K562 (cell line): ENCODE data around the gene CEP131. TPM values are rescaled to one million over a fixed set of nuclear protein-coding genes. Genes with fewer than 3 reads are reported as not detected.

ENCODE experiments used
- ATAC-seq: fragments of 200-7000 bp; cut with Tn5 transposase; 3 replicates; pipeline ENCODE4 v1.9.1; 2020; ENCODE audit warnings: moderate library complexity
- BruUV-seq: library from RNA; stranded (reverse); fragments of 400-500 nt; replicated peaks from 2 replicates; lab custom pipeline; 2021; lab: Mats Ljungman, UMichigan
- CTCF ChIA-PET: fragments of 300-600 bp; formaldehyde crosslinking; extraction: SDS; loops from one replicate; lab custom pipeline; 2021; ENCODE audit warnings: low intra/inter-chr PET ratio; lab: Yijun Ruan, JAX
- POLR2A ChIA-PET: fragments of 300-600, 350-650 bp; sonication (Branson Sonifier 250); formaldehyde crosslinking; extraction: SDS; loops from one replicate; lab custom pipeline; 2021; ENCODE audit warnings: antibody characterized with exemption, inconsistent platforms; lab: Yijun Ruan, JAX
- DNase-seq, 4 experiments: peaks; one replicate each; pipeline versions ENCODE4 v3.0.0 to v3.0.0-alpha.2; 2011 to 2018; ENCODE audit warnings: low spot score in 3 of 4, mixed read lengths in 3 of 4; ENCODE audit errors: extremely low read depth in 1 of 4
- FAIRE-seq: peaks from 2 replicates; lab custom pipeline; 2011; peaks lifted over from hg19 to GRCh38; lab: Jason Lieb, UNC
- H2AFZ ChIP-seq: 2 replicates; pipeline ENCODE4 v1.6.0; 2011; ENCODE audit warnings: low read depth, low read length, control low read depth, inconsistent platforms
- H3K27ac ChIP-seq: fragments of 200-600 bp; 3 replicates; pipeline ENCODE4 v1.8.0; 2011; ENCODE audit warnings: low read depth, mild to moderate bottlenecking, control low read depth, inconsistent platforms, low read length, moderate library complexity, mixed read lengths; ENCODE audit errors: extremely low read depth
- H3K27me3 ChIP-seq, 2 experiments: fragments of 300-600 bp in 1 of 2; 2 replicates in 1 of 2; 3 replicates in 1 of 2; pipeline versions ENCODE4 v1.6.0 to v1.8.0; 2011; ENCODE audit warnings: inconsistent platforms in 2 of 2, low read length in 2 of 2, mild to moderate bottlenecking in 1 of 2, mixed read lengths in 1 of 2, moderate library complexity in 1 of 2; ENCODE audit not compliant: control insufficient read depth in 2 of 2, insufficient read depth in 2 of 2
- H3K36me3 ChIP-seq: fragments of 300-600 bp; 3 replicates; pipeline ENCODE4 v1.8.0; 2011; ENCODE audit warnings: mild to moderate bottlenecking, low read length, inconsistent platforms; ENCODE audit not compliant: control insufficient read depth, insufficient read depth
- H3K4me1 ChIP-seq, 2 experiments: fragments of 200-600 bp in 1 of 2; replicated peaks in 1 of 2; 2 replicates in 1 of 2; 3 replicates in 1 of 2; pipeline versions ENCODE4 v1.5.1 to v1.8.0; 2011; ENCODE audit warnings: inconsistent platforms in 2 of 2, low read length in 2 of 2, mild to moderate bottlenecking in 1 of 2, mixed read lengths in 1 of 2, moderate library complexity in 1 of 2; ENCODE audit not compliant: control insufficient read depth in 2 of 2, insufficient read depth in 2 of 2
- H3K4me2 ChIP-seq: 2 replicates; pipeline ENCODE4 v1.6.1; 2011; ENCODE audit warnings: low read length, control low read depth, inconsistent platforms, mixed read lengths; ENCODE audit not compliant: insufficient read depth
- H3K4me3 ChIP-seq: fragments of 200-600 bp; sonication (generic), shearing (Covaris generic); 2 replicates; pipeline ENCODE4 v1.5.1; 2016; ENCODE audit warnings: control low read depth, inconsistent platforms
- H3K79me2 ChIP-seq: fragments of 200-600 bp; 3 replicates; pipeline ENCODE4 v1.8.0; 2011; ENCODE audit warnings: low read length, inconsistent platforms; ENCODE audit not compliant: control insufficient read depth, insufficient read depth
- H3K9ac ChIP-seq, 2 experiments: 2 replicates each; pipeline versions ENCODE4 v1.6.0 to v1.6.1; 2011; ENCODE audit warnings: low read depth in 2 of 2, low read length in 2 of 2, control low read depth in 1 of 2, inconsistent platforms in 1 of 2, mild to moderate bottlenecking in 1 of 2, mixed read lengths in 1 of 2; ENCODE audit not compliant: insufficient read depth in 1 of 2
- H3K9me1 ChIP-seq: one replicate; pipeline ENCODE4 v1.6.0; 2011; ENCODE audit warnings: inconsistent platforms, mild to moderate bottlenecking, low read length, moderate library complexity; ENCODE audit not compliant: control insufficient read depth, insufficient read depth
- H3K9me3 ChIP-seq: replicated peaks from 2 replicates; pipeline ENCODE4 v1.5.1; 2011; ENCODE audit warnings: low read depth, low read length, inconsistent platforms; ENCODE audit not compliant: control insufficient read depth, insufficient read depth
- H4K20me1 ChIP-seq: replicated peaks from 2 replicates; pipeline ENCODE4 v1.6.1; 2011; ENCODE audit warnings: low read length, inconsistent platforms, mixed read lengths; ENCODE audit not compliant: control insufficient read depth, insufficient read depth
- ATF2 ChIP-seq: sonication (generic); formaldehyde crosslinking; IDR thresholded peaks from 2 replicates; pipeline ENCODE4 v1.8.1; 2022; ENCODE audit warnings: missing genetic modification reagents
- BRF2 ChIP-seq: IDR thresholded peaks from 3 replicates; pipeline ENCODE4 v1.6.1; 2011; ENCODE audit warnings: borderline replicate concordance, mild to moderate bottlenecking; ENCODE audit not compliant: insufficient read length, insufficient read depth
- COPS2 ChIP-seq: fragments of 450-650 bp; conservative IDR thresholded peaks from 2 replicates; pipeline ENCODE4 v1.6.1; 2016; ENCODE audit warnings: mild to moderate bottlenecking, moderate library complexity
- ELF1 ChIP-seq: fragments of 200-800 bp; sonication (Bioruptor generic); IDR thresholded peaks from 2 replicates; pipeline ENCODE4 v1.6.1; 2016; ENCODE audit warnings: missing genetic modification characterization, missing compliant biosample characterization
- HDAC2 ChIP-seq: fragments of 450-650 bp; IDR thresholded peaks from 2 replicates; pipeline ENCODE4 v1.6.1; 2016; ENCODE audit warnings: mild to moderate bottlenecking
- LEF1 ChIP-seq: fragments of 450-650 bp; IDR thresholded peaks from 2 replicates; pipeline ENCODE4 v1.6.1; 2016; ENCODE audit warnings: mild to moderate bottlenecking
- MECOM ChIP-seq: fragments of 250-450 bp; sonication (Bioruptor Pico); IDR thresholded peaks from 2 replicates; pipeline ENCODE4 v1.8.0; 2022; ENCODE audit warnings: inconsistent platforms
- SMC3 ChIP-seq: conservative IDR thresholded peaks from 2 replicates; pipeline ENCODE4 v1.6.1; 2011; ENCODE audit warnings: low read depth, low read length, improper control_type of control experiment; ENCODE audit not compliant: insufficient read depth
- TCF3 ChIP-seq: sonication (generic); formaldehyde crosslinking; IDR thresholded peaks from 2 replicates; pipeline ENCODE4 v1.4.0; 2020; ENCODE audit warnings: mild to moderate bottlenecking, missing genetic modification reagents
- UBTF ChIP-seq, 2 experiments: IDR thresholded peaks; 2 replicates each; pipeline ENCODE4 v1.6.1; 2012; ENCODE audit warnings: improper control_type of control experiment in 2 of 2, low read depth in 2 of 2, low read length in 2 of 2, borderline replicate concordance in 1 of 2
- ZNF174 ChIP-seq: fragments of 250-450 bp; sonication (Bioruptor Pico); IDR thresholded peaks from 2 replicates; pipeline ENCODE4 v1.4.0; 2020; ENCODE audit warnings: mild to moderate bottlenecking
- ZNF175 ChIP-seq: fragments of 200-800 bp; sonication (Bioruptor generic); IDR thresholded peaks from 2 replicates; pipeline ENCODE4 v1.6.1; 2016; ENCODE audit warnings: low read depth, mild to moderate bottlenecking, missing genetic modification characterization, missing compliant biosample characterization
- WGBS: fragments of 100-300 bp; shearing (Covaris generic); methylation state at CpG from one replicate; pipeline ENCODE4 v1.1.6; 2016; ENCODE audit warnings: low coverage, mixed read lengths; ENCODE audit not compliant: insufficient coverage; ENCODE audit errors: missing lambda C conversion rate; 5-methylcytosine and 5-hydroxymethylcytosine counted together
- in situ Hi-C: fragments of 300-500 bp; cut with MboI; formaldehyde crosslinking; loops from 4 replicates; pipeline ENCODE4 v1.15.0; 2018; ENCODE audit warnings: inconsistent platforms, mixed read lengths
- intact Hi-C: fragments of 100-400 bp; cut with micrococcal nuclease; formaldehyde crosslinking; loops from 2 replicates; pipeline ENCODE4 v1.14.2; 2022
- polyA plus RNA-seq, 8 experiments: library from polyadenylated mRNA; depleted of rRNA in 4 of 8; stranded (reverse) in 5 of 8; unstranded in 3 of 8; fragments of >200 nt; fragmentation: Nextera tagmentation in 2 of 8; fragmentation: Illumina TruSeq in 1 of 8; extraction: Ambion mirVana in 2 of 8; extraction: Trizol in 1 of 8; gene quantifications; 2 replicates each; pipeline versions ENCODE4 v1.2.1 to v1.2.3, GENCODE V29; 2011 to 2014; ENCODE audit warnings: inconsistent platforms in 1 of 8, missing spikeins in 1 of 8
- total RNA-seq, 7 experiments: library from RNA; depleted of rRNA in 6 of 7; stranded (reverse); fragments of >200 nt in 6 of 7; fragmentation: Illumina TruSeq in 2 of 7; extraction: Trizol in 2 of 7; gene quantifications; 2 replicates each; pipeline versions ENCODE4 v1.2.1 to v1.2.3, GENCODE V29; 2011 to 2021; ENCODE audit warnings: low replicate concordance in 1 of 7

Gene CEP131
- total and polyA plus RNA-seq, 9 of the 15 experiments (the other 6 are each of a cell fraction or from before 2014, with no cell fraction given): 0.24 to 21.2 (median 2.3) TPM

- 84% methylated on average over 12 of the region's 12 CpGs for WGBS
- in situ Hi-C loops: no loop called here
These were observed 34.3 kb downstream of the CEP131 start for GRCh38 chr17:81188491-81188840.

More at GRCh38 chr17:81188491-81188840, 34.3 kb downstream of the CEP131 start:
- no peak for TF ChIP-seq TCF3 (CRISPR knock-in tag)
- TF ChIP-seq ELF1 (tag): no peak
- TF ChIP-seq LEF1: no peak
- TF ChIP-seq ATF2 (CRISPR knock-in tag): no peak
- no peak for TF ChIP-seq COPS2
- TF ChIP-seq BRF2: no peak
- TF ChIP-seq SMC3: no peak
- TF ChIP-seq ZNF175 (CRISPR knock-in tag): no peak
- TF ChIP-seq ZNF174 (CRISPR knock-in tag): no peak
- TF ChIP-seq HDAC2: no peak
- no peak for TF ChIP-seq MECOM (CRISPR knock-in tag)
- no peak for TF ChIP-seq UBTF (IDR thresholded peaks at IDR 0.05; ENCODE audit: borderline replicate concordance in 1 of 2, low read depth in 2 of 2, low read length in 2 of 2)
- peaks cover 2 to 69% of the 10 kb centered on the region in 2 experiments for H3K4me1 ChIP-seq
- no peaks in the 10 kb centered on the region for H3K9me1 ChIP-seq
- peaks cover 5 to 13% of the 10 kb centered on the region in 2 experiments; a peak in 3 of 5 replicates for H3K27me3 ChIP-seq
- no peak overlapping the region for H3K4me2 ChIP-seq
- no peak overlapping the region for H3K4me3 ChIP-seq
- H3K9me3 ChIP-seq: no peaks in the 10 kb centered on the region
- H3K27ac ChIP-seq: no peak overlapping the region
- ChIA-PET POLR2A (interaction anchor here (1.3 kb wide), 1 partner anchor 10 kb away, joined by 4 read pairs; no protein-coding TSS in a partner anchor), CTCF (interaction anchor here (0.5 kb wide), 1 partner anchor 19 kb away, joined by 4 read pairs; no protein-coding TSS in a partner anchor)
- ATAC-seq (no peak), FAIRE-seq (no peak), DNase-seq (no peak)
- no peaks in the 10 kb centered on the region; the same call in 1 of the 2 replicates for H4K20me1 ChIP-seq
- BruUV-seq: no TSS peak
- H2AFZ ChIP-seq: no peak overlapping the region
- peak overlapping the region in 1 of 2 experiments; percentile 77; a peak in 2 of 4 replicates for H3K9ac ChIP-seq
- H3K36me3 ChIP-seq: peaks cover 2% of the 10 kb centered on the region; the same call in 1 of the 3 replicates
- no peaks in the 10 kb centered on the region for H3K79me2 ChIP-seq
- intact Hi-C loops: no loop called here
